Measurements from ENCODE around the gene CDK6.

DNA sequence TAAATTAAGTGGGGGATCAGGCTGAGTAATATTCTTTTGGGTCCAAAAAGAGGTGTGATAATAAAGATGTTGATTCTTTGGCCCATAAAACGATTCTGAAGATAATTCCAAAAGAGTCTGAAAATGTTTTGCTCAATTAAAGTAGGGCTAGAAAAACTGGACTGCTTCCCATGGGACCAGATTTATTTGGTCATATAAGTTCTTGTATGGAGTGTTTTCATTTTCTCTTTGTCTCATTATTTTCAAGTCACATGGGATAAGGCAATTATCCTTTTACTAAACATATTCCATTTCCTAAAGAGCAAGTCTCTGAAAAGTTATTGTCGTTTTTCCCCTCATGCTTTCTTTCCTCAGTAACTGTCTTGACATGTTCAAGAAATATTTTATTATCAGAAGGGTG lies 41.5 kb downstream of the CDK6 start:
- no peak for TF ChIP-seq POLR2A (IDR thresholded peaks at IDR 0.05)
- TF ChIP-seq, protein P1, sequence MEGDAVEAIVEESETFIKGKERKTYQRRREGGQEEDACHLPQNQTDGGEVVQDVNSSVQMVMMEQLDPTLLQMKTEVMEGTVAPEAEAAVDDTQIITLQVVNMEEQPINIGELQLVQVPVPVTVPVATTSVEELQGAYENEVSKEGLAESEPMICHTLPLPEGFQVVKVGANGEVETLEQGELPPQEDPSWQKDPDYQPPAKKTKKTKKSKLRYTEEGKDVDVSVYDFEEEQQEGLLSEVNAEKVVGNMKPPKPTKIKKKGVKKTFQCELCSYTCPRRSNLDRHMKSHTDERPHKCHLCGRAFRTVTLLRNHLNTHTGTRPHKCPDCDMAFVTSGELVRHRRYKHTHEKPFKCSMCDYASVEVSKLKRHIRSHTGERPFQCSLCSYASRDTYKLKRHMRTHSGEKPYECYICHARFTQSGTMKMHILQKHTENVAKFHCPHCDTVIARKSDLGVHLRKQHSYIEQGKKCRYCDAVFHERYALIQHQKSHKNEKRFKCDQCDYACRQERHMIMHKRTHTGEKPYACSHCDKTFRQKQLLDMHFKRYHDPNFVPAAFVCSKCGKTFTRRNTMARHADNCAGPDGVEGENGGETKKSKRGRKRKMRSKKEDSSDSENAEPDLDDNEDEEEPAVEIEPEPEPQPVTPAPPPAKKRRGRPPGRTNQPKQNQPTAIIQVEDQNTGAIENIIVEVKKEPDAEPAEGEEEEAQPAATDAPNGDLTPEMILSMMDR (IDR thresholded peaks at IDR 0.05) = no peak
- no peak for TF ChIP-seq POLR2AphosphoS5 (IDR thresholded peaks at IDR 0.05)
- no peak for TF ChIP-seq EP300 (IDR thresholded peaks at IDR 0.05)

Data from stomach (tissue), 4 donors.